ENCODE data around the gene PXMP2. TPM values are rescaled to one million over a fixed set of nuclear protein-coding genes. Genes with fewer than 3 reads are reported as not detected.

Gene PXMP2
- total RNA-seq, 1 donor from 2014 or later: 18.8 TPM

- Histone ChIP-seq H3K27ac (no peak overlapping the region), H3K4me3 (no peak overlapping the region), H3K4me1 (no peaks in the 10 kb centered on the region), H3K27me3 (no peaks in the 10 kb centered on the region), H3K36me3 (peaks cover 85 to 96% of the 10 kb centered on the region in 2 donors), H3K9me3 (no peaks in the 10 kb centered on the region)
- TF ChIP-seq CTCF (IDR thresholded peaks at IDR 0.05): no peak
- DNase-seq (ENCODE audit: low spot score in 2 of 2): no peak
- intact Hi-C loops (cut with DNase I): no loop called here
These were observed 43.0 kb downstream of the PXMP2 start for GRCh38 chr12:132730353-132730752.

DNA sequence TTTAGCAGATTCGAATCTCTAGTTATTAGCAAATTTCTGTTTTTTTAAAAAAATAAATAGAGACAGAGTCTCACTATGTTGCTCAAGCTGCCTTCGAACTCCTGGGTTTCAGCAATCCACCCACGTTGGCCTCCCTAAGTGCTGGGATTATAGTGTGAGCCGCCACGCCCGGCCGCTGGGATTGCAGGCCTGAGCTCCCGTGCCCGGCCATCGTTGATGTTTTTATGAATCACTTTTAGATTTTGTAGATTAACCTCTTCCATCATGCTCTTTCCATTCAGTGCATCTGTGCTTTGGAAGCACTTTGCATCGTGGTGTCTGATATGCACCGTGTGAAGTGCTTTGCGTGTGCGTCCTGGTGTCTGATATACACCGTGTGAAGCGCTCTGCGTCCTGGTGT, 44.2 kb downstream of the PXMP2 start:
- H3K36me3 ChIP-seq: peaks cover 89 to 96% of the 10 kb centered on the region in 2 donors
- no peak overlapping the region for H3K27ac ChIP-seq
- H3K4me1 ChIP-seq: no peaks in the 10 kb centered on the region
- H3K27me3 ChIP-seq: no peaks in the 10 kb centered on the region
- intact Hi-C loops (cut with DNase I): no loop called here
- H3K9me3 ChIP-seq: no peaks in the 10 kb centered on the region
- no peak for TF ChIP-seq CTCF (IDR thresholded peaks at IDR 0.05)
- no peak overlapping the region for H3K4me3 ChIP-seq
- no peak for DNase-seq (ENCODE audit: low spot score in 2 of 2)

DNA sequence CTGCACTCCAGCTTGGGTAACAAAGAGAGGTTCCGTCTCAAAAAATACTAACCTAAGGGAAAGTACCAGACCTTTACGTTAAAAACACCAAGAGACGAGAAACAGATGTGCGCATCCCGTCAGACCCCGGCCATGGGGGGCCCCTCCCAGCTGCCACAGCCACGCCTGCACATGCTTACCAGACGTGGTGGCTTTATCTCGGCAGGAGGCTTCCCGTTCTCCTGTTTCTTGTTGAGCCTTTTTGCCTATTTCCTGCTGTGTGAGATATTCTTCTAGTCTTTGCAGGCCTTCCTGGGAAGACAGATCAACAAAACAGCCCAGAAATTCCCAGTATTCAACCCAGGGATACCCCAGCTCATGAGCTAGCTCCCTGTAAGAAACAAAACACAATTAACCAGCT, 46.8 kb downstream of the PXMP2 start:
- intact Hi-C loops (cut with DNase I): no loop called here
- H3K4me1 ChIP-seq: no peaks in the 10 kb centered on the region
- no peak overlapping the region for H3K27ac ChIP-seq
- H3K4me3 ChIP-seq: no peak overlapping the region
- TF ChIP-seq CTCF (IDR thresholded peaks at IDR 0.05): no peak
- H3K36me3 ChIP-seq: peaks cover 83 to 95% of the 10 kb centered on the region in 2 donors
- DNase-seq (ENCODE audit: low spot score in 2 of 2): no peak
- no peaks in the 10 kb centered on the region for H3K9me3 ChIP-seq
- H3K27me3 ChIP-seq: no peaks in the 10 kb centered on the region

DNA sequence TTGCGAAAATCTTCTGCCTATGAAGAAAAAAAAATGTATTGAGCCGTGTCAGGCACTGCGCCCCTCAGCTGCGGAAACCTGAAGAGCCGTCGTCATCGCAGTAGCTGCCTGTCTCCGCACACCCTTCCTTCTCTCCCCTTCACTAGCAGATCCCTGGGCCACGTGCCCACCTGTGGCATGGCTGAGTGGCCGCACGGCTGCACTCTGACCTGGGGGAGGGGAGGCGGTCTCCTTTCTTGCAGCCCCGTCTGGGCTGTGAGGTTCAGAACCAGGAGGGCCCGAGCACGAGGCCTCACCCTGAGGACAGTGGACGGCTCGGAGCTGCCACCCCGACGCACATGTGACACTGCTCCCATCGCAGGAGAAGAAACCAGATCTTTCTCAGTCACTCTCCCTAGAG, 48.1 kb downstream of the PXMP2 start:
- intact Hi-C loops (cut with DNase I): no loop called here
- Histone ChIP-seq H3K9me3 (no peaks in the 10 kb centered on the region), H3K4me3 (no peak overlapping the region), H3K27me3 (no peaks in the 10 kb centered on the region), H3K4me1 (no peaks in the 10 kb centered on the region), H3K27ac (no peak overlapping the region), H3K36me3 (peaks cover 95 to 97% of the 10 kb centered on the region in 2 donors)
- TF ChIP-seq CTCF (IDR thresholded peaks at IDR 0.05): no peak
- no peak for DNase-seq (ENCODE audit: low spot score in 2 of 2)

- no peak for DNase-seq (ENCODE audit: low spot score in 2 of 2)
- Histone ChIP-seq H3K4me1 (no peaks in the 10 kb centered on the region), H3K27me3 (no peaks in the 10 kb centered on the region), H3K4me3 (no peak overlapping the region), H3K36me3 (peaks cover 95 to 97% of the 10 kb centered on the region in 2 donors), H3K27ac (no peak overlapping the region), H3K9me3 (no peaks in the 10 kb centered on the region)
- no peak for TF ChIP-seq CTCF (IDR thresholded peaks at IDR 0.05)
- intact Hi-C loops (cut with DNase I): no loop called here
These were observed 49.0 kb downstream of the PXMP2 start for GRCh38 chr12:132736378-132736777.

DNA sequence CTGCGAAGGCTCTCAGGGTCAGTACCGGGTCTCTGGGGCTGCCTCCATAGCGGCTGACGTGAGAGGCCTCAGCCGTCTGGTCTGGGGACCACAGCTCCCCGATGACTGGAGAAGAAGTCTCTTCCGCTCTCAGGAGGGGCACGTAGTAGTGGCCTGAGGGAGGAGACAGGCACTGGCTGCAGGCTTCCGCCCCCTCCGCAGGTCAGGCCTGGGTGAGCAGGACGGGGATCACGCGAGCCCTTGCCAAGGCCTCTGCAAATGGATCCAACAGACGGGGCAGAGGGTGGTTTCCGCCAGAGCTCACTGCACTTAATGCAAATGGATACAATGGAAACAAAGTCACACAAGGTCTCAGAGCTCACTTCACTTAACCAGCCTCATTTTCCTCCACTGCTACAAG, 49.5 kb downstream of the PXMP2 start:
- no peaks in the 10 kb centered on the region for H3K4me1 ChIP-seq
- H3K9me3 ChIP-seq: no peaks in the 10 kb centered on the region
- no peak for TF ChIP-seq CTCF (IDR thresholded peaks at IDR 0.05)
- intact Hi-C loops (cut with DNase I): no loop called here
- H3K27ac ChIP-seq: no peak overlapping the region
- DNase-seq (ENCODE audit: low spot score in 2 of 2): no peak
- no peak overlapping the region for H3K4me3 ChIP-seq
- no peaks in the 10 kb centered on the region for H3K27me3 ChIP-seq
- H3K36me3 ChIP-seq: peaks cover 91 to 97% of the 10 kb centered on the region in 2 donors
